Measurements from ENCODE around the gene PMFBP1.

Gene PMFBP1

GRCh38 chr16:72172105-72173034, at the start of gene PMFBP1:
TSS of gene PMFBP1 (minus strand) at chr16:72172155. CDS start at chr16:72171208, 947 bp downstream.
- Histone ChIP-seq H3K9me3 (ENCODE audit: control insufficient read depth in 2 of 2, low read length in 2 of 2) (peaks cover 0 to 2% of the 10 kb centered on the region in 2 donors), H3K4me1 (ENCODE audit: control insufficient read depth, insufficient read depth, low read length) (no peaks in the 10 kb centered on the region), H3K4me3 (ENCODE audit: low read length in 2 of 2) (no peak within 1 kb of the TSS), H3K9ac (ENCODE audit: low read length in 2 of 2) (no peak within 1 kb of the TSS), H3K27me3 (ENCODE audit: control insufficient read depth in 1 of 2, insufficient read depth in 2 of 2, low read length in 2 of 2) (no peaks in the 10 kb centered on the region), H3K27ac (ENCODE audit: low read length) (no peak within 1 kb of the TSS), H3K36me3 (ENCODE audit: control insufficient read depth in 2 of 2, insufficient read depth in 2 of 2, low read length in 2 of 2) (no peaks in the 10 kb centered on the region)

- Histone ChIP-seq H3K36me3 (ENCODE audit: control insufficient read depth in 2 of 2, insufficient read depth in 2 of 2, low read length in 2 of 2) (no peaks in the 10 kb centered on the region), H3K27me3 (ENCODE audit: control insufficient read depth in 1 of 2, insufficient read depth in 2 of 2, low read length in 2 of 2) (peaks cover 0 to 2% of the 10 kb centered on the region in 2 donors), H3K9me3 (ENCODE audit: control insufficient read depth in 2 of 2, low read length in 2 of 2) (no peaks in the 10 kb centered on the region), H3K4me3 (ENCODE audit: low read length in 2 of 2) (no peak overlapping the region), H3K4me1 (ENCODE audit: control insufficient read depth, insufficient read depth, low read length) (no peaks in the 10 kb centered on the region), H3K9ac (ENCODE audit: low read length in 2 of 2) (no peak overlapping the region), H3K27ac (ENCODE audit: low read length) (no peak overlapping the region)
Observed at GRCh38 chr16:72221630-72222024, 49.7 kb upstream of the PMFBP1 start.

GRCh38 chr16:72220875-72221629, 49.1 kb upstream of the PMFBP1 start:
- no peaks in the 10 kb centered on the region for H3K36me3 ChIP-seq (ENCODE audit: control insufficient read depth in 2 of 2, insufficient read depth in 2 of 2, low read length in 2 of 2)
- no peak overlapping the region for H3K27ac ChIP-seq (ENCODE audit: low read length)
- no peak overlapping the region for H3K4me3 ChIP-seq (ENCODE audit: low read length in 2 of 2)
- H3K4me1 ChIP-seq (ENCODE audit: control insufficient read depth, insufficient read depth, low read length), result no peaks in the 10 kb centered on the region
- H3K9me3 ChIP-seq (ENCODE audit: control insufficient read depth in 2 of 2, low read length in 2 of 2), result no peaks in the 10 kb centered on the region
- H3K27me3 ChIP-seq (ENCODE audit: control insufficient read depth in 1 of 2, insufficient read depth in 2 of 2, low read length in 2 of 2), result peaks cover 0 to 2% of the 10 kb centered on the region in 2 donors
- no peak overlapping the region for H3K9ac ChIP-seq (ENCODE audit: low read length in 2 of 2)

- Histone ChIP-seq H3K27ac (ENCODE audit: low read length) (no peak overlapping the region), H3K27me3 (ENCODE audit: control insufficient read depth in 1 of 2, insufficient read depth in 2 of 2, low read length in 2 of 2) (peaks cover 0 to 2% of the 10 kb centered on the region in 2 donors), H3K4me1 (ENCODE audit: control insufficient read depth, insufficient read depth, low read length) (no peaks in the 10 kb centered on the region), H3K36me3 (ENCODE audit: control insufficient read depth in 2 of 2, insufficient read depth in 2 of 2, low read length in 2 of 2) (no peaks in the 10 kb centered on the region), H3K4me3 (ENCODE audit: low read length in 2 of 2) (no peak overlapping the region), H3K9ac (ENCODE audit: low read length in 2 of 2) (no peak overlapping the region), H3K9me3 (ENCODE audit: control insufficient read depth in 2 of 2, low read length in 2 of 2) (peaks cover 0 to 4% of the 10 kb centered on the region in 2 donors)
Observed at GRCh38 chr16:72219282-72219681, 47.3 kb upstream of the PMFBP1 start.

- H3K27ac ChIP-seq (ENCODE audit: low read length), result no peak overlapping the region
- no peaks in the 10 kb centered on the region for H3K36me3 ChIP-seq (ENCODE audit: control insufficient read depth in 2 of 2, insufficient read depth in 2 of 2, low read length in 2 of 2)
- peaks cover 0 to 4% of the 10 kb centered on the region in 2 donors for H3K9me3 ChIP-seq (ENCODE audit: control insufficient read depth in 2 of 2, low read length in 2 of 2)
- peaks cover 0 to 2% of the 10 kb centered on the region in 2 donors for H3K27me3 ChIP-seq (ENCODE audit: control insufficient read depth in 1 of 2, insufficient read depth in 2 of 2, low read length in 2 of 2)
- H3K4me3 ChIP-seq (ENCODE audit: low read length in 2 of 2), result no peak overlapping the region
- H3K4me1 ChIP-seq (ENCODE audit: control insufficient read depth, insufficient read depth, low read length), result no peaks in the 10 kb centered on the region
- H3K9ac ChIP-seq (ENCODE audit: low read length in 2 of 2), result no peak overlapping the region
Observed at GRCh38 chr16:72216767-72217166, 44.8 kb upstream of the PMFBP1 start.

- peaks cover 0 to 2% of the 10 kb centered on the region in 2 donors for H3K27me3 ChIP-seq (ENCODE audit: control insufficient read depth in 1 of 2, insufficient read depth in 2 of 2, low read length in 2 of 2)
- peaks cover 0 to 4% of the 10 kb centered on the region in 2 donors for H3K9me3 ChIP-seq (ENCODE audit: control insufficient read depth in 2 of 2, low read length in 2 of 2)
- no peak overlapping the region for H3K4me3 ChIP-seq (ENCODE audit: low read length in 2 of 2)
- H3K36me3 ChIP-seq (ENCODE audit: control insufficient read depth in 2 of 2, insufficient read depth in 2 of 2, low read length in 2 of 2), result no peaks in the 10 kb centered on the region
- no peak overlapping the region for H3K9ac ChIP-seq (ENCODE audit: low read length in 2 of 2)
- H3K27ac ChIP-seq (ENCODE audit: low read length), result no peak overlapping the region
- H3K4me1 ChIP-seq (ENCODE audit: control insufficient read depth, insufficient read depth, low read length), result no peaks in the 10 kb centered on the region
Observed at GRCh38 chr16:72214821-72215220, 42.9 kb upstream of the PMFBP1 start.

- Histone ChIP-seq H3K27ac (ENCODE audit: low read length) (no peak overlapping the region), H3K36me3 (ENCODE audit: control insufficient read depth in 2 of 2, insufficient read depth in 2 of 2, low read length in 2 of 2) (no peaks in the 10 kb centered on the region), H3K27me3 (ENCODE audit: control insufficient read depth in 1 of 2, insufficient read depth in 2 of 2, low read length in 2 of 2) (no peaks in the 10 kb centered on the region), H3K9me3 (ENCODE audit: control insufficient read depth in 2 of 2, low read length in 2 of 2) (peaks cover 0 to 4% of the 10 kb centered on the region in 2 donors), H3K4me1 (ENCODE audit: control insufficient read depth, insufficient read depth, low read length) (no peaks in the 10 kb centered on the region), H3K4me3 (ENCODE audit: low read length in 2 of 2) (no peak overlapping the region), H3K9ac (ENCODE audit: low read length in 2 of 2) (no peak overlapping the region)
Observed at GRCh38 chr16:72211110-72211509, 39.2 kb upstream of the PMFBP1 start.

- Histone ChIP-seq H3K27ac (ENCODE audit: low read length) (no peak overlapping the region), H3K36me3 (ENCODE audit: control insufficient read depth in 2 of 2, insufficient read depth in 2 of 2, low read length in 2 of 2) (no peaks in the 10 kb centered on the region), H3K9me3 (ENCODE audit: control insufficient read depth in 2 of 2, low read length in 2 of 2) (peaks cover 0 to 4% of the 10 kb centered on the region in 2 donors), H3K4me3 (ENCODE audit: low read length in 2 of 2) (no peak overlapping the region), H3K9ac (ENCODE audit: low read length in 2 of 2) (no peak overlapping the region), H3K27me3 (ENCODE audit: control insufficient read depth in 1 of 2, insufficient read depth in 2 of 2, low read length in 2 of 2) (no peaks in the 10 kb centered on the region), H3K4me1 (ENCODE audit: control insufficient read depth, insufficient read depth, low read length) (no peaks in the 10 kb centered on the region)
Observed at GRCh38 chr16:72210555-72210954, 38.6 kb upstream of the PMFBP1 start.

GRCh38 chr16:72210072-72210471, 38.1 kb upstream of the PMFBP1 start:
- H3K27me3 ChIP-seq (ENCODE audit: control insufficient read depth in 1 of 2, insufficient read depth in 2 of 2, low read length in 2 of 2), result no peaks in the 10 kb centered on the region
- H3K4me3 ChIP-seq (ENCODE audit: low read length in 2 of 2), result no peak overlapping the region
- H3K4me1 ChIP-seq (ENCODE audit: control insufficient read depth, insufficient read depth, low read length), result no peaks in the 10 kb centered on the region
- H3K9me3 ChIP-seq (ENCODE audit: control insufficient read depth in 2 of 2, low read length in 2 of 2), result peaks cover 0 to 4% of the 10 kb centered on the region in 2 donors
- no peak overlapping the region for H3K27ac ChIP-seq (ENCODE audit: low read length)
- H3K9ac ChIP-seq (ENCODE audit: low read length in 2 of 2), result no peak overlapping the region
- H3K36me3 ChIP-seq (ENCODE audit: control insufficient read depth in 2 of 2, insufficient read depth in 2 of 2, low read length in 2 of 2), result no peaks in the 10 kb centered on the region

- Histone ChIP-seq H3K27me3 (ENCODE audit: control insufficient read depth in 1 of 2, insufficient read depth in 2 of 2, low read length in 2 of 2) (peaks cover 0 to 6% of the 10 kb centered on the region in 2 donors), H3K9ac (ENCODE audit: low read length in 2 of 2) (no peak overlapping the region), H3K9me3 (ENCODE audit: control insufficient read depth in 2 of 2, low read length in 2 of 2) (no peaks in the 10 kb centered on the region), H3K36me3 (ENCODE audit: control insufficient read depth in 2 of 2, insufficient read depth in 2 of 2, low read length in 2 of 2) (no peaks in the 10 kb centered on the region), H3K27ac (ENCODE audit: low read length) (no peak overlapping the region), H3K4me1 (ENCODE audit: control insufficient read depth, insufficient read depth, low read length) (no peaks in the 10 kb centered on the region), H3K4me3 (ENCODE audit: low read length in 2 of 2) (no peak overlapping the region)
Observed at GRCh38 chr16:72206299-72206698, 34.3 kb upstream of the PMFBP1 start.

All from stomach smooth muscle (tissue), 2 donors.